ENCODE measurements around the gene SLC43A3.

DNA sequence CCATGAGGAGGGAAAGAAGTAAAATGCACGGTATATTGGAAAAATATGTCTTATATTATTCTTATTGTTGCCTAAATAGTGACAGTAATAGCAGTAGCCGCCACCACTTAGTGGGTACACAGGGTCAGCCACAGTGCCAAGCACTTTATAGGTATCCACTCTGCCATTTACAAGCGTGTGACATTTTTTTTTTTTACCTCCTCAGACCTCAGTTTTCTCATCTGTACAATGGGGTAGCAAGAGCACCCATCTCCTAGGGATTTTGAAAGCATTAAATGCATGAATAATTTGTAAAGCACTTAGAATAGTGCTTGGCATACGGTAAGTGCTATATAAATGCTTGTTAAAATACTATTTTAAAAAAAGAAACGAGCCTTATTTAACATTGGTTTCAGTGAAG lies 42.3 kb upstream of the SLC43A3 start:
- TF ChIP-seq, protein P1, sequence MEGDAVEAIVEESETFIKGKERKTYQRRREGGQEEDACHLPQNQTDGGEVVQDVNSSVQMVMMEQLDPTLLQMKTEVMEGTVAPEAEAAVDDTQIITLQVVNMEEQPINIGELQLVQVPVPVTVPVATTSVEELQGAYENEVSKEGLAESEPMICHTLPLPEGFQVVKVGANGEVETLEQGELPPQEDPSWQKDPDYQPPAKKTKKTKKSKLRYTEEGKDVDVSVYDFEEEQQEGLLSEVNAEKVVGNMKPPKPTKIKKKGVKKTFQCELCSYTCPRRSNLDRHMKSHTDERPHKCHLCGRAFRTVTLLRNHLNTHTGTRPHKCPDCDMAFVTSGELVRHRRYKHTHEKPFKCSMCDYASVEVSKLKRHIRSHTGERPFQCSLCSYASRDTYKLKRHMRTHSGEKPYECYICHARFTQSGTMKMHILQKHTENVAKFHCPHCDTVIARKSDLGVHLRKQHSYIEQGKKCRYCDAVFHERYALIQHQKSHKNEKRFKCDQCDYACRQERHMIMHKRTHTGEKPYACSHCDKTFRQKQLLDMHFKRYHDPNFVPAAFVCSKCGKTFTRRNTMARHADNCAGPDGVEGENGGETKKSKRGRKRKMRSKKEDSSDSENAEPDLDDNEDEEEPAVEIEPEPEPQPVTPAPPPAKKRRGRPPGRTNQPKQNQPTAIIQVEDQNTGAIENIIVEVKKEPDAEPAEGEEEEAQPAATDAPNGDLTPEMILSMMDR (IDR thresholded peaks at IDR 0.05; ENCODE audit: insufficient read depth, low read length), result no peak
- TF ChIP-seq SPI1 (IDR thresholded peaks at IDR 0.05; ENCODE audit: borderline replicate concordance, low read depth) (no peak), POLR2AphosphoS5 (IDR thresholded peaks at IDR 0.05; ENCODE audit: low read depth) (no peak)
- TF ChIP-seq, protein P2, sequence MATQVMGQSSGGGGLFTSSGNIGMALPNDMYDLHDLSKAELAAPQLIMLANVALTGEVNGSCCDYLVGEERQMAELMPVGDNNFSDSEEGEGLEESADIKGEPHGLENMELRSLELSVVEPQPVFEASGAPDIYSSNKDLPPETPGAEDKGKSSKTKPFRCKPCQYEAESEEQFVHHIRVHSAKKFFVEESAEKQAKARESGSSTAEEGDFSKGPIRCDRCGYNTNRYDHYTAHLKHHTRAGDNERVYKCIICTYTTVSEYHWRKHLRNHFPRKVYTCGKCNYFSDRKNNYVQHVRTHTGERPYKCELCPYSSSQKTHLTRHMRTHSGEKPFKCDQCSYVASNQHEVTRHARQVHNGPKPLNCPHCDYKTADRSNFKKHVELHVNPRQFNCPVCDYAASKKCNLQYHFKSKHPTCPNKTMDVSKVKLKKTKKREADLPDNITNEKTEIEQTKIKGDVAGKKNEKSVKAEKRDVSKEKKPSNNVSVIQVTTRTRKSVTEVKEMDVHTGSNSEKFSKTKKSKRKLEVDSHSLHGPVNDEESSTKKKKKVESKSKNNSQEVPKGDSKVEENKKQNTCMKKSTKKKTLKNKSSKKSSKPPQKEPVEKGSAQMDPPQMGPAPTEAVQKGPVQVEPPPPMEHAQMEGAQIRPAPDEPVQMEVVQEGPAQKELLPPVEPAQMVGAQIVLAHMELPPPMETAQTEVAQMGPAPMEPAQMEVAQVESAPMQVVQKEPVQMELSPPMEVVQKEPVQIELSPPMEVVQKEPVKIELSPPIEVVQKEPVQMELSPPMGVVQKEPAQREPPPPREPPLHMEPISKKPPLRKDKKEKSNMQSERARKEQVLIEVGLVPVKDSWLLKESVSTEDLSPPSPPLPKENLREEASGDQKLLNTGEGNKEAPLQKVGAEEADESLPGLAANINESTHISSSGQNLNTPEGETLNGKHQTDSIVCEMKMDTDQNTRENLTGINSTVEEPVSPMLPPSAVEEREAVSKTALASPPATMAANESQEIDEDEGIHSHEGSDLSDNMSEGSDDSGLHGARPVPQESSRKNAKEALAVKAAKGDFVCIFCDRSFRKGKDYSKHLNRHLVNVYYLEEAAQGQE (IDR thresholded peaks at IDR 0.05; ENCODE audit: insufficient replicate concordance, low read depth), result no peak
